ENCODE results near the gene CD27.

The CD27 gene

GRCh38 chr12:6425590-6426531 is 18.9 kb upstream of the CD27 start:
- TF ChIP-seq GATA2 (IDR thresholded peaks at IDR 0.05; ENCODE audit: low read depth, low read length) (no peak), GATA3 (IDR thresholded peaks at IDR 0.05; ENCODE audit: low read depth, low read length) (no peak)

DNA sequence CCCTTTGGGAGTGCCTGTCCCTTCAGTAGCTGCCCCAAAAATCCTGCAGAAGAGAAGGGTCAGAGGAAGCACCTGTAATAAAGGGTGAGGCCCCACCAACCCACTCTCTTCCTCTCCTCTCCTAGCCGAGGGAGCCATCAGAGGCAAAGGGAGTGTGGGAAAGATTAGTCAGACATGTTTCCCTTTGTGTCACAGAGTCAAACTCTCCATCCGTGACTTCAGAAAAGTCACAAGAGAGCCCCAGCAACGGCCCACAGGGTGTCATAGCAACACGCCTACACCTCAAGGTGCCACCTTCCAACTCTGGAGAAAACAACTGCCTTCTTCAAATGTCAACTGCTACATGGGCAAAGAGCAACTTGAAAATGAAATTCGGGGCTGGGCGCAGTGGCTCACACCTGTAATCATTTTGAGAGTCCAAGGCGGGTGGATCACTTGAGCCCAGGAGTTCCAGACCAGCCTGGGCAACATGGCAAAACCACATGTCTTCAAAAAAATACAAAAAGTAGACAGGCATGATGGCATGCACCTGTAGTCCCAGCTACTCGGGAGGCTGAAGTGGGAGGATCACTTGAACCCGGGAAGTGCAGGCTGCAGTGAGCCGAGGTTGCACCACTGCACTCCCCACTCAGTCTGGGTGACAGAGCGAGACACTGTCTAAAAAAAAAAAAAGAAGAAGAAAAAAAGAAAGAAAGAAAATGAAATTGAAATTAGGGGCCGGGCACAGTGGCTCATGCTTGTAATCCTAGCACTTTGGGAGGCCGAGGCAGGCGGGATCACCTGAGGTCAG is 17.7 kb upstream of the CD27 start:
- TF ChIP-seq GATA2 (IDR thresholded peaks at IDR 0.05; ENCODE audit: low read depth, low read length), result no peak
- no peak for TF ChIP-seq GATA3 (IDR thresholded peaks at IDR 0.05; ENCODE audit: low read depth, low read length)

DNA sequence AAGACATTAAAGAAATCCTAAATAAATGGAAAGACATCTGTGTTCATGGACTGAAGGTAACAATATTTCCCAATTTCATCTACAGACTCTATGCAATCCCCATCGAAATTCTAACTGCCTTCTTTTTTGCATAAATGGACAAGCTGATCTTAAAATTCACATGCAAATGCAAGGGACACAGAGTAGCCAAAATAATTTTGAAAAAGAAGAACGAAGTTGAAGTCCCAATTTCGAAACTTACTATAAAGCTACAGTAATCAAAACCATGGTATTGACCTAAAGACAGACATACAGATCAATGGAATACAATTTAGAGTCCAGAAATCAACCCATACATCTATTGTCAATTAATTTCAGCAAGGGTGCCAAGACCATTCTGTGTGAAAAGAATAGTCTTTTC is 16.4 kb upstream of the CD27 start:
- TF ChIP-seq GATA3 (IDR thresholded peaks at IDR 0.05; ENCODE audit: low read depth, low read length) (no peak), GATA2 (IDR thresholded peaks at IDR 0.05; ENCODE audit: low read depth, low read length) (no peak)

GRCh38 chr12:6430124-6430989 is 14.4 kb upstream of the CD27 start:
- TF ChIP-seq GATA2 (IDR thresholded peaks at IDR 0.05; ENCODE audit: low read depth, low read length), result no peak
- no peak for TF ChIP-seq GATA3 (IDR thresholded peaks at IDR 0.05; ENCODE audit: low read depth, low read length)

- TF ChIP-seq GATA3 (IDR thresholded peaks at IDR 0.05; ENCODE audit: low read depth, low read length), result no peak
- no peak for TF ChIP-seq GATA2 (IDR thresholded peaks at IDR 0.05; ENCODE audit: low read depth, low read length)
Observed at GRCh38 chr12:6432991-6433390, 11.8 kb upstream of the CD27 start.

- TF ChIP-seq GATA3 (IDR thresholded peaks at IDR 0.05; ENCODE audit: low read depth, low read length), result no peak
Observed at GRCh38 chr12:6434205-6435140, 10.3 kb upstream of the CD27 start.

GRCh38 chr12:6435961-6436715 is 8.6 kb upstream of the CD27 start:
- TF ChIP-seq GATA2 (IDR thresholded peaks at IDR 0.05; ENCODE audit: low read depth, low read length) (no peak), GATA3 (IDR thresholded peaks at IDR 0.05; ENCODE audit: low read depth, low read length) (no peak)

GRCh38 chr12:6437586-6437985 is 7.2 kb upstream of the CD27 start:
- TF ChIP-seq GATA3 (IDR thresholded peaks at IDR 0.05; ENCODE audit: low read depth, low read length) (no peak), GATA2 (IDR thresholded peaks at IDR 0.05; ENCODE audit: low read depth, low read length) (no peak)

DNA sequence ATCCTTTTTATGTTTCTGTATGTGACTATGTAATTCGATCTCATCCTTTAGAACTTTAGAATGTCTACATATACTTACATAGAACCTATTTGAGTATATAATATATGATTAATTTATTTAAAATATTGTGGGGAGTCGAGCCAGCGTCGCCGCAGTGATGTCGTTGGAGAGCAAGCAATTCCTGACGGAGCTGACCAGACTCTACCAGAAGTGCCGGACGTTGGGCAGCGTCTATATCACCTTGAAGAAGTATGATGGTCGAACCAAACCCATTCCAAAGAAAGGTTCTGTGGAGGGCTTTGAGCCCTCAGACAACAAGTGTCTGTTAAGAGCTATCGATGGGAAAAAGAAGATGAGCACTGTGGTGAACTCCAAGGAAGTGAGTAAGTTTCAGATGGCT is 6.4 kb upstream of the CD27 start:
- TF ChIP-seq GATA3 (IDR thresholded peaks at IDR 0.05; ENCODE audit: low read depth, low read length), result no peak
- no peak for TF ChIP-seq GATA2 (IDR thresholded peaks at IDR 0.05; ENCODE audit: low read depth, low read length)

- no peak for TF ChIP-seq GATA2 (IDR thresholded peaks at IDR 0.05; ENCODE audit: low read depth, low read length)
- TF ChIP-seq GATA3 (IDR thresholded peaks at IDR 0.05; ENCODE audit: low read depth, low read length), result no peak
Observed at GRCh38 chr12:6440391-6440790, 4.4 kb upstream of the CD27 start.

- TF ChIP-seq GATA2 (IDR thresholded peaks at IDR 0.05; ENCODE audit: low read depth, low read length) (no peak), GATA3 (IDR thresholded peaks at IDR 0.05; ENCODE audit: low read depth, low read length) (no peak)
Observed at GRCh38 chr12:6442836-6443235, 1.9 kb upstream of the CD27 start.

- TF ChIP-seq GATA3 (IDR thresholded peaks at IDR 0.05; ENCODE audit: low read depth, low read length) (no peak), GATA2 (IDR thresholded peaks at IDR 0.05; ENCODE audit: low read depth, low read length) (no peak)
Observed at GRCh38 chr12:6443361-6443983, 1.3 kb upstream of the CD27 start.
